ENCODE results near the gene PDE4B.
"Not testable (repeated sequence)": the region's sequence is repeated elsewhere in the genome, so short reads cannot be mapped to it uniquely, and the experiment has no call there.

PDE4B gene

DNA sequence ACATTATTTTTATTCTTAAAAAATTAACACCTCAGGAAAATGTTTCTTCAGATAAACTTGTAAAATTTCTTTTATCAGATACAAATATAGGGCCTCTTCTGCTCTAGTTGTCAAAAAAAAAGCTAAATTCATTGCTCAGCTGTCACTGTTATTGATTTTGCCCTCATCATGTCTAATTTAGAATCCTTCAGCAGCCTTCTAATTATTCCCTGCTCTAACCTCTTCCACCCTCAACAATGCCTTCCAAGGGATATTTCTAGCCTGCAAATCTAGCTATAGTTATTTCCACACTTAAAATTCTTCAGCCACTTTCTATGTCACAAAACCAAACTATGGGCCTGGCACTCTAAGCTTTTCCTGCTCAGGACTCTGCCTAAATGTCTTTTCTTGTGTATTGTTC is 25.2 kb downstream of the PDE4B start:
- no peak for DNase-seq

- DNase-seq, result no peak
Observed at GRCh38 chr1:65818966-65819365, 26.3 kb downstream of the PDE4B start.

- DNase-seq, result no peak
Observed at GRCh38 chr1:65820983-65821382, 28.3 kb downstream of the PDE4B start.

DNA sequence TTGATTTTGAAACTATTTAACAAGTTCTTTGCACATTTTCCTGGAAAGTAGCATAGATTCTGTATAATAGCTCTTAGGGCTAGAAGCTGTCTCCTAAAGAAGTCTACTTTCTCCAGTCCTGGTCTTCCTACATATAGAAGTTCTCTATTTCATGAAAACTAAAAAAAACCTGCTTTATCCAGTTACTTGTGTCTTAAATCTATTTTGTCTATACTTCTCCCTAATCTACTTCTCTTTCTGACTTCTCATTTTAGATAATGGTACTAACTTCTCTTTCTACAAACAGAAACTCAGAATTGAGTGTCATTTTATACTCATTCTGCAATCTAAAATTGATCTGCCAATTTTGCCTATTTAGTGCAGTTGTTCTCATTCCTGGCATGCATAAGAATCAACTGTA is 28.7 kb downstream of the PDE4B start:
- no peak for DNase-seq

DNA sequence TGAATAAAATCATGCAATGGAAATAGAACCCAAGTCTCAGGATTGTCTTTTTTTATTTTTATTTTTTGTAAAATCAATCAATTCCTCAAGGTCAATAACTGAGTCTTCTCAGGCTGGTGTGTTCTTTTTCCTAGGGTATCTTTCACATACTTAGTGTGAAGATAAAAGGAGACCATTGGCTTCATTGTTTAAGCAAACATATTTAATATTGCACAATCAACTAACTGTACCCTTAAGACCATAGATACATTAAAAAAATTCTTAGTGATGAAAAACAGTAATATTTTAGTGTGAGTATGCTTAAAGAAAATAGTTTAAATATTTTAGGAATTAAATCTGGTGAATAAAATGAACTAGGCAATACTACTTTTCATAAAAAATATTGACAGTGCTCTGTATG is 31.4 kb downstream of the PDE4B start:
- DNase-seq, result no peak

DNA sequence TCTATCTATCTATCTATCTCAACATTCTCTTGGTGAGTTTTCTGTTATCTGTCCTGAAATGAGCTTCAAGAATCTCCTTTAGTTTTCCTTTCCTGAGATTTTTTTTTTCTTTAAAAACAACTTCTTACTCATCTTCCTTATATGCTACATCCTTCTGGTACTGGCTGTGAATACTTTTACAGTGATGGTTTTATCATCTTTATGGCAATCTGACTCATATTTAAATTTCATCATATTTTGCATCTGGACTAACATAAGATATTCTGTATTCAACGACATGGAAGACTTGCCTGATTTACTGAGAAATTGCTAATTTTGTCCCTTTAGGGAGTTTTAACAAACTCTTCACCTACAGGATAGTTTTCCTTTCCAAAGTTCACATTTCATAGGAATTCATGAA is 33.0 kb downstream of the PDE4B start:
- no peak for DNase-seq

GRCh38 chr1:65826782-65827181 is 34.1 kb downstream of the PDE4B start:
- no peak for DNase-seq

DNA sequence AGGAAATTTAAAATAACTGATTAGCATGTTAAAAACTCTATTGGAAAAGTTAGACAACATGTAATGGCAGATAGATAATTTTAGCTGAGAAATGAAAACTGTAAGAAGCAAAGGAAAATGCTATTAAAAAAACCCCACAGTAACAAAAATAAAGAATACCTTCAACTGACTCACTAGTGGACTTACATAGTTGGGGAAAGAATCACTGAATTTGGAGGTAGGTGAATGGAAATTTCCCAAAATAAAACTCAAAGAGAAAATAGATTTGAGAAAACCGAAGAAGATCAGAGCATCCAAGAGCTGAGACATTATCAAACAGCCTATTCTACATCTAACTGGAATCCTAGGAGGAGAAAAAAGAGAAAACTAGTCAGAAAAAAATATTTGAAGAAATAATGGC is 34.7 kb downstream of the PDE4B start:
- DNase-seq, result no peak

GRCh38 chr1:65830306-65830705 is 37.6 kb downstream of the PDE4B start:
- DNase-seq, result no peak

- no peak for DNase-seq
Observed at GRCh38 chr1:65832296-65832695, 39.6 kb downstream of the PDE4B start.

DNA sequence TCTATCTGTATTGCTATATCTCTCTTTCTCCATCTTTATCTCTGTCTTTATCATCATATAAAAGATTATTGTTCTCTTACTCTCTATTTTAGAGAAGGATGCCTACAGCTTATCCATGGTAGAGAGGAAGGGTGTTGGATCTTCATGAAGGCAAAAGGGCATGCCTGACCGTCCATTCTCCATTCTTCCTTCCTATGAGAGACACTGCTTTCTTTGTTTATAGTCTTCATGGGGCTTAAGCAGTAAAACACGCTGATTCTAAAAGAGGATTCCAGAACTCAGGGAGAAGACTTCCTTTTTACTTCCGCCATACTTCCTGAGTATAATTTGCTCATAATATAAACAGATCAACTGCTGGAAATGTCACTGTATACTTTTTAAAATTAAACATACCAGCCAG is 44.0 kb downstream of the PDE4B start:
- DNase-seq, result no peak

- DNase-seq, result no peak
Observed at GRCh38 chr1:65840683-65841082, 48.0 kb downstream of the PDE4B start.

GRCh38 chr1:65844296-65844695 is 51.6 kb downstream of the PDE4B start:
- no peak for DNase-seq

DNA sequence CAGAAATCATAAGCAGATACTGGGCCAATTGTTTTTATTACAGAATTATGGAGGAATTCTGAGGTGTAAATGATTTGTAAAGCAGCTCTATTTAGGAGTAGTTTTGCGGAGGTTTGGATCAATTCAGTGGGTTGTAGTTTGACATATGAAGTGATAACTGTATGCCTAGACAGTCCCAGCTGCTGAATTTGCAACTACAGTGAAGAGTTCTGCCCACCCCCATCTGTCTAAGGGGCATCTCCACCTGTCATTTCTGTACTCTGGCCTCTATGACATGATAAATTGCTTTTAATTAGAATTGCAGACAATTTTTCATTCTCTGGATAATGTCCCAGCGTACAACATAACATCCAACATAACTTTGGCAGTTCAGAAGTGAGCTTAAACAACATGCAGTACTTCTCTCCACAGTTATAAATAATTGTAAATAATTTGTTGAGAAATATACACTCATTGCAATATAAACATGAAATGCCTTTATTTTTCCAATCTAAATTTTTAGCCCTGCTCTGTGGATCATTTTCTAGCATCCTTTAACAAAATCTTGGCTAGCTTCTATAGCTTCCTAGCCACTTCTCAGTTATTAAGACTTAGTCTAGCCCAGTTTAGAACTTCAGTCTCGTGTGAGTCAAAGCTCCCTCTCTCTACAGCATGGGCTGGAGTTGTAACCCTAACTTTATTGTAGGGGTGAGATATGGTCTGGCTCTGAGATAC is 52.3 kb downstream of the PDE4B start:
- no peak for DNase-seq

DNA sequence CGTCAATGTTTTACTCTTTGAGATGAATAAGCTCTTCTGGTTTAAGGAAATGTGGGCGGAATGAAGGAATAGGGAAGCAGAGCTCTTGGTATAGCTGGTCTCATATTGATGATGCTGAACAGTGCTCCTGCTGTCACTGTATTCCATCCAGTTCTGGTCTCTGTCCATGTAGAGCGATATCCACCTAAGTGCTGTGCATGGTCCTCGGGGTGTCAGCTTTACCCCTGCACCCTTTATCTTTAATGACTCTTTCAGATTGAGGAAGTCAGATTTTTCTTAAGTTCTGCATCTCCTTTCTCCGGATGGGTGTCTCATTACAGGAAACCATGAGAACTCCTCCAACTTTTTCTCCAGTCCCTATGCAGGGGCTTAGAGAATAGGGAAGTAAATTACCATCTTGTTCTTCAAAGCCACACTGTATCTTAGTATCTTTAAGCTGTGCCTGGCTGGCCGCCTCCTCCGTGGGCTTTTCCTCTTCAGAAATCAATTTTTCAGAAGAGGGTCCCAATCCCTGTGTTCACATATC is 52.9 kb downstream of the PDE4B start:
- no peak for DNase-seq

DNA sequence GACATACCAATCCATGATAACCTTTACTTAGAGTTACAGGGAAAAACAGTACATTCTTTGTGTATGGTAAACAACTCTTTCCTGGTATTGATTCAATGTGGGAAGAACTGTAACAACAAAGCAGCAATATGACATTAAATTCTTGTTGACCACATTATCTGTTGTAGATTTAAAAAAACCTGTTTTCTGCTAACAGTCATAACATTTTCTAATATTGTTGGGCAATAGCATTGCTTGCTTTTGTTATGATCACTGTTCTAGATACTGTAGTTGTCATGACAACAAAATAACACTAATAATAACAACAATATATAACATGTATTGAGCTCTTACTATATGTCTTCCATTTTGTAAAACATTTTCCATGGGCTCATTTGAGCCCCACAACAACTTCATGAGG is 54.2 kb downstream of the PDE4B start:
- no peak for DNase-seq

DNA sequence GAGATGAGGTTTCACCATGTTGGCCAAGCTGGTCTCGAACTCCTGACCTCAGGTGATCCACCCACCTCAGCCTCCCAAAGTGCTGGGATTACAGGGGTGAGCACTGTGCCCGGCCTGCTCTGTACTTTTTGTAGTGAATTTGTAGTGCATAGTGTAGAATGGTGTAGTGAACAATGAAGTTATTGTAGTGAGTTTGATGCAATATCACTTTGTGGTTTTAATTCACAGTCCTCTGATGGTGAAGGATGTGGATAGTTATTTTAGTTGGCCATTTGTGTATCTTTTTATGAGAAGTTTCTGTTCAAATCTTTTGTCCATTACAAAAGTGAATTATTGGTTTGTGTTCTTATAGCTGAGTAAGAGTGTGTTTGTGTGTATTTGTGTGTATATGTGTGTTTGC is 57.6 kb downstream of the PDE4B start:
- DNase-seq, result no peak

DNA sequence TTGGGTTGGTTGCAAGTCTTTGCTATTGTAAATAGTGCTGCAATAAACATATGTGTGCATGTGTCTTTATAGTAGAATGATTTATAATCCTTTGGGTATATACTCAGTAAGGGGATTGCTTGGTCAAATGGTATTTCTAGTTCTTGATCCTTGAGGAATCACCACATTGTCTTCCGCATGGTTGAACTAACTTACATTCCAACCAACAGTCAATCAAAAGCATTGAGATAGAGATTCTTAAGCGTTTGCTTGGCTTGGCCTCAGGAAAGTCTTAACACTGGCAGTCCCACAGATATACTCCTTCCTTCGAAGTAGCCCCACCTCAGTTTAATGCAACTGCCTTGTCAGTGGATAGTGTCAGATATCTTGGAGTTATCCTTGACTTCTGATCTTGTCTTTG is 63.9 kb downstream of the PDE4B start:
- DNase-seq, result not testable (repeated sequence)

DNA sequence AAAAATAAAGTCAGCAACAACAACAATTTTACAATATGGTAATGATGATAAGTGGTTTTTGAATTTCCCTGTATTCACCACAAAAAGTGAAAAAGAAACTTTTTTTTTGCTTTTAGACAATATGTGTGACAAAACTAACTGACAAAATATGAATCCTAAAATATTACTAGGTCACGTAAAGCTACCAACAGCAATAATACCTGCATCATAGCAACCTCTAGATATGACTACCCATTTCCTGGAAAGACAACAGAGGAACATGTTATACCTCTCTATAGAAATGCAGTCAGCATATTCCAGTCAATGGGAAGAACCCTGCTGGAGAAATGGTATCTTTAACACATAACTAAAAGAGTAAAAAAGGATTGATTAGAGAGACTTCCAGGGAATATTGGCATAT is 73.7 kb downstream of the PDE4B start:
- DNase-seq, result no peak

DNA sequence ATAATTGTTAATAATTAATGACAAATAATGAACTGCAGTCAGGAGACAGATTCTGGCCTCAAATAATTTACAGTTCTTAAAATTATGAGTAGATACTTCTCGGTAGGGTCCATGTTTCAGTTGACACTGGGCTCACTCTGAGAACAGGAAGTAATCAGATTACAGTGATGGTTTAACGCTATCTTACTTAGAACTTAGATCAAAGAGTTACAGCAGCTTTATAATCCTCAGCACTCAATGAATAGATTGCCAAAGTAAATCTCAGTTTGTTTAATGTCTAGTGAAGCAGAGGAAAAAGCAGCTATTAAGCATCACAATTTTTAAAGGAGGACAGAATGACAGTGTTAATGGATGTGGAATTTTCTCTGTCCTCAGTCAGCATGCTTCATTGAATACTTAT is 79.6 kb downstream of the PDE4B start:
- DNase-seq, result no peak

- not testable (repeated sequence) for DNase-seq
Observed at GRCh38 chr1:65878342-65878741, 85.6 kb downstream of the PDE4B start.

GRCh38 chr1:65880611-65881010 is 87.9 kb downstream of the PDE4B start:
- DNase-seq, result no peak

- no peak for DNase-seq
Observed at GRCh38 chr1:65881067-65881594, 88.4 kb downstream of the PDE4B start.

DNA sequence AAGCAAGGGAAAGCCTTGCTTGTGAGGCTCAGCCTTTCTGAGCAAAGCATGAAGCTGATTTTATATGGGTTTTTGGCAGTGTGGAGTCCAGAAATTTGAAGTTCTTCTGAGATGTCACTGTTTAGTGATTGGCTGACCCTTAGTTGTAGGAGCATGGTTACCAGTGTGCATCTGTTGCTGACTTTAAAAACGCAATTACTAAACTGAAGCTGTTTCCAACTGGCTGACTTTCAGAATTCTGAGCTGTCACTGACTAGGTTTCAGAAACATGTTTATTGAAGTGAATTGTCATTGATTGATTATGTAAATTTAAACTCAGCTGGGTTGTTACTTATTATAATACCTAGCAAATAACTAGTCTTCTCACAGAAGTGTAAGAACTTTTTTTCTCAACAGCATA is 89.4 kb downstream of the PDE4B start:
- no peak for DNase-seq

- no peak for DNase-seq
Observed at GRCh38 chr1:65889441-65889840, 96.7 kb downstream of the PDE4B start.

Measured in stimulated activated CD4-positive, alpha-beta T cell treated with anti-CD3 and anti-CD28 coated beads, Interleukin-2, amount 100 ng/mL, for 48 hours (primary cell).